ENCODE results near the gene SATB2. TPM values are rescaled to one million over a fixed set of nuclear protein-coding genes. Genes with fewer than 3 reads are reported as not detected.

SATB2 gene
- total RNA-seq, 2 experiments from 2014 or later, result 0.14 TPM; not detected in 1

GRCh38 chr2:199282309-199282708 is 175.4 kb downstream of the SATB2 start:
- DNase-seq, result no peak
- ChIA-PET CTCF (no interaction called here), POLR2A (no interaction called here)
- intact Hi-C loops (cut with micrococcal nuclease), result no loop called here
- Mint-ChIP-seq H3K9me3 (peaks cover 9% of the 10 kb centered on the region), H3K27me3 (no peaks in the 10 kb centered on the region), H3K4me1 (ENCODE audit: low read depth) (no peaks in the 10 kb centered on the region), H3K4me3 (no peak overlapping the region), H3K36me3 (ENCODE audit: low read depth) (no peaks in the 10 kb centered on the region), H3K27ac (no peak overlapping the region)
- no peak for ATAC-seq
- TF ChIP-seq CTCF (IDR thresholded peaks at IDR 0.05), result no peak

- Mint-ChIP-seq H3K4me1 (ENCODE audit: low read depth) (no peaks in the 10 kb centered on the region), H3K9me3 (peaks cover 9% of the 10 kb centered on the region), H3K27me3 (no peaks in the 10 kb centered on the region), H3K4me3 (no peak overlapping the region), H3K27ac (no peak overlapping the region), H3K36me3 (ENCODE audit: low read depth) (no peaks in the 10 kb centered on the region)
- intact Hi-C loops (cut with micrococcal nuclease), result no loop called here
- TF ChIP-seq CTCF (IDR thresholded peaks at IDR 0.05), result no peak
- ATAC-seq (no peak), DNase-seq (no peak)
- POLR2A ChIA-PET, result no interaction called here
- CTCF ChIA-PET, result no interaction called here
These were observed 178.6 kb downstream of the SATB2 start for GRCh38 chr2:199279146-199279545.

- intact Hi-C loops (cut with micrococcal nuclease), result no loop called here
- H3K9me3 Mint-ChIP-seq, result peaks cover 9% of the 10 kb centered on the region
These were observed 179.6 kb downstream of the SATB2 start for GRCh38 chr2:199278099-199278498.

GRCh38 chr2:199273042-199273511 is 184.7 kb downstream of the SATB2 start:
- no peak for TF ChIP-seq CTCF (IDR thresholded peaks at IDR 0.05)
- Mint-ChIP-seq H3K4me3 (no peak overlapping the region), H3K27ac (no peak overlapping the region), H3K36me3 (ENCODE audit: low read depth) (no peaks in the 10 kb centered on the region), H3K27me3 (no peaks in the 10 kb centered on the region), H3K9me3 (no peaks in the 10 kb centered on the region), H3K4me1 (ENCODE audit: low read depth) (no peaks in the 10 kb centered on the region)
- no peak for ATAC-seq
- intact Hi-C loops (cut with micrococcal nuclease), result no loop called here
- ChIA-PET POLR2A (no interaction called here), CTCF (no interaction called here)
- no peak for DNase-seq

More at GRCh38 chr2:199278099-199278498, 179.6 kb downstream of the SATB2 start:
- no peak overlapping the region for H3K27ac Mint-ChIP-seq
- H3K4me3 Mint-ChIP-seq, result no peak overlapping the region
- ATAC-seq (no peak), DNase-seq (no peak)
- H3K4me1 Mint-ChIP-seq (ENCODE audit: low read depth), result no peaks in the 10 kb centered on the region
- no peaks in the 10 kb centered on the region for H3K27me3 Mint-ChIP-seq
- CTCF ChIA-PET, result no interaction called here
- POLR2A ChIA-PET, result no interaction called here
- H3K36me3 Mint-ChIP-seq (ENCODE audit: low read depth), result no peaks in the 10 kb centered on the region
- no peak for TF ChIP-seq CTCF (IDR thresholded peaks at IDR 0.05)

- no peaks in the 10 kb centered on the region for H3K4me1 Mint-ChIP-seq (ENCODE audit: low read depth)
- H3K27ac Mint-ChIP-seq, result no peak overlapping the region
- no peak overlapping the region for H3K4me3 Mint-ChIP-seq
- H3K36me3 Mint-ChIP-seq (ENCODE audit: low read depth), result peaks cover 4% of the 10 kb centered on the region
- no peak for ATAC-seq
- intact Hi-C loops (cut with micrococcal nuclease), result no loop called here
- H3K27me3 Mint-ChIP-seq, result no peaks in the 10 kb centered on the region
- no peak for TF ChIP-seq CTCF (IDR thresholded peaks at IDR 0.05)
- POLR2A ChIA-PET, result no interaction called here
- CTCF ChIA-PET, result no interaction called here
- H3K9me3 Mint-ChIP-seq, result peaks cover 28% of the 10 kb centered on the region
- no peak for DNase-seq
These were observed 195.8 kb downstream of the SATB2 start for GRCh38 chr2:199261936-199262335.

Measured in activated CD8-positive, alpha-beta T cell treated with anti-CD3 and anti-CD28 coated beads for 36 hours (primary cell).